ENCODE results near the gene DCTN3. TPM values are rescaled to one million over a fixed set of nuclear protein-coding genes. Genes with fewer than 3 reads are reported as not detected.

The DCTN3 gene
- polyA plus RNA-seq, 1 donor: 67.2 TPM

DNA sequence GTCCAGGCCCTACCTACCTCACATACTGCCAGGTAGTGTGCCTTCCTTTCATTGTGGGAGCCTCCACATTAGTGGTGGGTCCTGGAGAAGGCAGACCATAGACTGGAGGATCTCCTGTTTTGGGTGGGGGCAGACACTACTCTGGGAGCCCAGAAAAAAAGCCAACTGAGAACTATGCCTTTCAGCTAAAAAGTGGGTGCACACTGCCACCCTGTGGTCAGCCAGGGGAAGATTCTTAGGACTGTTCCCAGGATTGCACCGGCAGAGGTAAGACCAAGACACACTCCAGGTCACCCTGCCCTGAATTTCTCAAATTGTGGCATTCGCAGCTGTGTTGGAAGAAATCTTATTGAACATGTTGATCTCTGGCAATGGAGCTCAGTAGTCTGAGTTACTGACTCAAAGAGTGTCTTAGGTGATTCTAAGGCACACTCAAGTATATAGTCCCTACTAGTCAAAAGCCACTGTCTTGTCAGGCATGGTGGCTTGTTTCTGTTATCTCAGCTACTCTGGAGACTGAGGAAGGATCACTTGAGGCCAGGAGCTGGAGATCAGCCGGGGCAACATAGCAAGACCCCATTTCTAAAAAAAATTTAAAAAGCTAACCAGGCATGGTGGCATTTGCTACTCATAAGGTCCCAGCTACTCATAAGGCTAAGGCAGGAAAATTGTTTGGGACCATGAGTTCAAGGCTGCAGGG, 13.7 kb upstream of the DCTN3 start:
- H3K4me1 ChIP-seq (ENCODE audit: control insufficient read depth, insufficient read depth, low read length): peaks cover 19% of the 10 kb centered on the region
- no peak overlapping the region for H3K27ac ChIP-seq (ENCODE audit: low read length)
- peaks cover 22% of the 10 kb centered on the region for H3K27me3 ChIP-seq (ENCODE audit: control insufficient read depth, insufficient read depth, low read length)
- WGBS (ENCODE audit: insufficient coverage, low lambda C conversion rate): no CpG with 5 or more reads among the region's 3 CpGs
- H3K4me3 ChIP-seq (ENCODE audit: low read length): no peak overlapping the region
- H3K36me3 ChIP-seq (ENCODE audit: control insufficient read depth, insufficient read depth, low read length): peaks cover 11% of the 10 kb centered on the region
- no peaks in the 10 kb centered on the region for H3K9me3 ChIP-seq (ENCODE audit: control insufficient read depth, low read depth, low read length)
- DNase-seq: peak in 1 of 2 donors; percentile 54

DNA sequence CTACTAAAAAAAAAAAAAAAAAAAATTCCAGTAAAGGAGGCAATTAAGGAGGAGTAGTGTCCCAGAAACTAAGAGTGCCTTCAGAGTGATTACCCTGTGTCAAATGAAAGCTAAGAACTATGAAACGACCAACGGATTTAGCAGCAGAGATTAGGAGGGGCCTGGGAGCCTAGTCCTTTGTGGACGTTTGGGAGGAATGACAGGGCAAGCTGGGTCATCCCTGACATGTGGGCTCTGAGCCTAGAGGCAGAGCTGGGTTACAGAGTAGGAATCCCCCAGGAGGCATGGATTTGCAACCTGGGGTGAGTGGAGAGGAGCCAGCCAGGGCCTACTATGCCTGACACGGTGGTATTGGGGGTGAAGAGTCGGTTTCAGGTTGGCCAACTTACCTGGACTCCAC, 12.9 kb upstream of the DCTN3 start:
- no CpG with 5 or more reads among the region's 5 CpGs for WGBS (ENCODE audit: insufficient coverage, low lambda C conversion rate)
- H3K36me3 ChIP-seq (ENCODE audit: control insufficient read depth, insufficient read depth, low read length): peaks cover 11% of the 10 kb centered on the region
- no peaks in the 10 kb centered on the region for H3K9me3 ChIP-seq (ENCODE audit: control insufficient read depth, low read depth, low read length)
- H3K4me3 ChIP-seq (ENCODE audit: low read length): no peak overlapping the region
- peaks cover 28% of the 10 kb centered on the region for H3K27me3 ChIP-seq (ENCODE audit: control insufficient read depth, insufficient read depth, low read length)
- H3K27ac ChIP-seq (ENCODE audit: low read length): no peak overlapping the region
- peaks cover 20% of the 10 kb centered on the region for H3K4me1 ChIP-seq (ENCODE audit: control insufficient read depth, insufficient read depth, low read length)
- DNase-seq: no peak

DNA sequence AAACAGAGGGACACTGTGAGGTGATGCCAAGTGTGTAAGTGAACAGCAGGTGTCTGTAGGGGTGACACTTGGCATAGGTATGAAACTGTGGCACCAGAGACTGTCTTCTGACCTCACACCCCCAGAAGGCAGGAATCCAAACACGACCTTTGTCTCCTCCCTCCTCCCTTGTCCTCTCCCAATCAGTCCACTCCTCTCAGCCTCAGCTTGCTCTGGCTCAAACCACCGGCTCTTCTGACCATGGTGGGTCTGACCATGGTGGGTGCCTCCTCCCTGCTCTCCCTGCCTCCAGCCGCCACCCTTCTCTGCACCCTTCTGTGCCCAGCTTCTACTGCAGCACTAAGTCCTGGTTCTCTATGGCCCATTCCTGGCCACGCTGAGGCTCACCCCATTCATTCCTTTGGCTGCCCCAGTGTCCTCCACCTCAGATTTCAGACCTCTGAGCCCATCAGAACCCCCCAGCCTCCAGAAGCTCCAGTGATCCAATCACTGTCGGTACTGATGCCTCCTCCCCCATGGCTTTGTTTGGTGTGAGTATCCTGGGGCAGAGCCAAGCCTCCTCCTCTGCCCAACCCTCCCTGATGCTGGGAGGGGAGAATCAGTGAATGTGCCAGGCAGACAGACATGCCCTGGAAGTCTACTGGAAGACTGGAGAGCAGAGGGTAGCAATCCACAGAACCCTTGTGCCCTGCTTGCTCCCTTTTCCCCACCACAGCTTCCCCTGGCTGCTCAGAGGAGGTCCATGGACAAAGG, 10.3 kb upstream of the DCTN3 start:
- peaks cover 54% of the 10 kb centered on the region for H3K27me3 ChIP-seq (ENCODE audit: control insufficient read depth, insufficient read depth, low read length)

DNA sequence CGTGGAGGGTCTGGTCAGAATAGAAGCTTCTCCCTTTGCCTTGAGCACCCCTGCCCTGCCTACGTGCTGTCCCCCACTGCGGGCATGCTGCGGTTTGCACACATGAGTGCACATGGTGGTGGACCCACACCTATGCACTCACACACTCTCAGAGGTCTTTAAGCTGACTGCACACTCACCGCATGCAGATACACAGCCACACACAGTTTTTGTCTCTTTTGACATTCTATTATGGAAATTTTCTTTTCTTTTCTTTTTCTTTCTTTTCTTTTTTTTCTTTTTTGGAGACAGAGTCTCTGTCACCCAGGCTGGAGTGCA, 9.2 kb upstream of the DCTN3 start:
- WGBS (ENCODE audit: insufficient coverage, low lambda C conversion rate): 25% methylated on average over 1 of the region's 5 CpGs

More for the DNA sequence above, 10.3 kb upstream of the DCTN3 start:
- Histone ChIP-seq H3K4me3 (ENCODE audit: low read length) (no peak overlapping the region), H3K4me1 (ENCODE audit: control insufficient read depth, insufficient read depth, low read length) (peaks cover 17% of the 10 kb centered on the region), H3K9me3 (ENCODE audit: control insufficient read depth, low read depth, low read length) (peaks cover 5% of the 10 kb centered on the region), H3K27ac (ENCODE audit: low read length) (no peak overlapping the region), H3K36me3 (ENCODE audit: control insufficient read depth, insufficient read depth, low read length) (peaks cover 10% of the 10 kb centered on the region)
- no CpG with 5 or more reads among the region's 5 CpGs for WGBS (ENCODE audit: insufficient coverage, low lambda C conversion rate)
- DNase-seq: peak in 1 of 2 donors; percentile 46

DNA sequence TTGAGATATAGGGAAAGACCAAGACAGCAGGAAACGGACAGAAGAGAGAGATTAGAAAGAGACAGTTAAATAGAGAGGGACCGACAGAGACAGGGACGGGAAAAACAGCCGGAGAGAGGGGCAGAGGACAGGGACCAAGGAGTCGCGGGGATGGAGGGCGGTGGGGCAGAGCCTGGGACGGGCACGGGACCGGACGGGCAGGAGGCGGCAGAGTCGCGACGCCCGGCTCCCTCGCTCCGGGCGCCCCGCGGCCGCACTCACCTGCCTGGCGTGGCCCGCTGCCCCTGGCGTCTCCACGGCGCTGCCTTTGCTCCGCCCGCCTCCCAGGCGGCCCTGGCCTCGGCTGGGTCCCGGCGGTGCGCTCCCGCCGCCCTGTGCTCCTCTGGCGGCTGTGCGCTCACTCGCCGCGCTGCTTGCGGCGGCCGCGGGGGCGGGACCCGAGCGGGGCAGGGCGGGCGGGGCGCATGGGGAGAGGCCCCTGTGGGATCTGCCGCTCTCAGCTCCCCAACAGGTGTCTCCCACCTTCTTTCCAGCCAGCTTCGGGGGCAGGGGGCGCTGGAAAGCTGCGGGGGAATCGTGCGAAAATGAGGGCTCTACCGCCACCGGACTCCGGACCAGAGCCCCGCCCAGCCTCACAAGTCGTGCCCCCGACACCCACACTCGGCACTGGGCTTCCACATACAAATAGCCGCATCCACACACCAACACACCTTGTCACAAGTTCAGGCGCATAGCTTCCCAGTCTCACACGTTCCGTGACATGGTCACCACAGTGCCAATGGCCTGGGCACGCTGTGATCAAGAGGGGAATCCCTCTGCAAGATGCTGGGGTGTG, 8.6 kb upstream of the DCTN3 start, which contains the start of gene ARID3C:
Gene ARID3C, minus strand, starts transcription at position 411 of the 835 bp plus-strand sequence. CDS start 1,052 bp downstream, outside the sequence.
- Histone ChIP-seq H3K4me3 (ENCODE audit: low read length) (peak within 1 kb of the TSS; percentile 16), H3K4me1 (ENCODE audit: control insufficient read depth, insufficient read depth, low read length) (peaks cover 21% of the 10 kb centered on the region), H3K36me3 (ENCODE audit: control insufficient read depth, insufficient read depth, low read length) (no peaks in the 10 kb centered on the region), H3K9me3 (ENCODE audit: control insufficient read depth, low read depth, low read length) (peaks cover 8% of the 10 kb centered on the region), H3K27ac (ENCODE audit: low read length) (no peak within 1 kb of the TSS), H3K27me3 (ENCODE audit: control insufficient read depth, insufficient read depth, low read length) (peaks cover 71% of the 10 kb centered on the region)
- WGBS (ENCODE audit: insufficient coverage, low lambda C conversion rate): 0% methylated on average over 1 of the region's 69 CpGs
- peak in 1 of 2 donors; percentile 58 for DNase-seq

More for the DNA sequence above, 9.2 kb upstream of the DCTN3 start:
- H3K4me1 ChIP-seq (ENCODE audit: control insufficient read depth, insufficient read depth, low read length): peaks cover 19% of the 10 kb centered on the region
- no peak overlapping the region for H3K27ac ChIP-seq (ENCODE audit: low read length)
- no peak overlapping the region for H3K4me3 ChIP-seq (ENCODE audit: low read length)
- no peak for DNase-seq
- peaks cover 6% of the 10 kb centered on the region for H3K9me3 ChIP-seq (ENCODE audit: control insufficient read depth, low read depth, low read length)
- H3K36me3 ChIP-seq (ENCODE audit: control insufficient read depth, insufficient read depth, low read length): no peaks in the 10 kb centered on the region
- H3K27me3 ChIP-seq (ENCODE audit: control insufficient read depth, insufficient read depth, low read length): peaks cover 65% of the 10 kb centered on the region

DNA sequence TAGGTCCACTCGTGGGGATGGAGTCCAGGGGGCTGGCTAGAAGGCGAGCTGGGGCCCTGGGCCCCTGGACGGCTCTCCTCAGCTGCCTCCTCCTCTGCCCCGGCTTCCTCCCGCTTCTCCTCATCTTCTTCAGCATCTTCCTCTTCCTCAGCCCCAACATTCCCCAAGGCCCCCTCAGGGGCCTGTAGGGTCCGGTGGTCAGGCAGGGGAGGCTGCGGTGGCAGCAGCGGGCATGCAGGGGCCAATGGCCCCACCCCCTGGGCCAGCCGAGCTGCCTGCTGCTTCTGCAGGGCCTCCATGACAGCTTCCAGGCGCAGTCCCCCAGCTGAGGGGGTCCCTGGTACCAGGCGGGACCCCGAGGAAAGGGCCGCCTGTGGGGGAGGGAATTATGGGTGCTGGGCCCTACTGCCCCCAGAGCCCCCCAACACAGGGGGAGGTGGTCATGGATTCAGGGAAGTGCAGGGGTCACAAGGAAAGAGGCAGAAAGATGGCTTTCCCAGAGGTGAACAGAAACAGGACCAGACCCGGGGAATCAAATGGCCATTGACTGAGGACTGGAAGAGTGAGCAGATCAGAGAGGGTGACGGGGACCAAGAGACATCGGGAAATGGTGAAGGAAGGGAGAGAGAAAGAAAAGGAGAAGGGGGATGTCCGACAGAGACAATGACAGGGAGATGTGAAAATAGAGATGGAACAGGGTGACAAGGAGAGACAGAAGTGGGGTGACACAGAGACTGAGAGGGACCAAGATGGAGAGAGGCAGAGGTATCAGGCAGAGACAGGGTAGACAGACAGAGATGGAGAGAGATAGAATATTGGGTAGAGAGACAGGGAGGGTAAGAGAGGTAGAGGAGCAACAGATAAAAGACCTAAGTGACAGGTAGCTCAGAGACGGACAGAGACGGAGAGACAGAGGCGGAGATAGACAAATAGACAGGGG, 7.7 kb upstream of the DCTN3 start:
- Histone ChIP-seq H3K36me3 (ENCODE audit: control insufficient read depth, insufficient read depth, low read length) (no peaks in the 10 kb centered on the region), H3K4me1 (ENCODE audit: control insufficient read depth, insufficient read depth, low read length) (peaks cover 21% of the 10 kb centered on the region), H3K9me3 (ENCODE audit: control insufficient read depth, low read depth, low read length) (peaks cover 8% of the 10 kb centered on the region), H3K27me3 (ENCODE audit: control insufficient read depth, insufficient read depth, low read length) (peaks cover 80% of the 10 kb centered on the region), H3K27ac (ENCODE audit: low read length) (no peak overlapping the region), H3K4me3 (ENCODE audit: low read length) (peak overlapping the region; percentile 16)
- no peak for DNase-seq
- 18% methylated on average over 7 of the region's 20 CpGs for whole genome bisulfite sequencing (ENCODE audit: insufficient coverage, low lambda C conversion rate)

DNA sequence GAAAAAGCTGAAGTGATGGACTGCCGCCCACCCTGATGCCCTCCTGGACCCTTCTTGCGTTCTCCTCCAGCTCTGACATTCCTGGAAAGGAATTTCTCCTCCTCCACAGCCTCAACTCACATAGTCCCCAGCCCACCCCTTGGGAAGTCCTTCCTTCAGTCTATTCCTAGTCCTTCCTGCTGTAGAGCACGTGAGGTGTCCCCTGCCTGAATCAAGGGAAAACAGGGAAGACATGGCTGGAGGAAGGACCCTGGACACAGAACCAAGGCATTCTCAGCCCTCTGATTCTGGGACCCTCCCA, 4.8 kb upstream of the DCTN3 start:
- peaks cover 17% of the 10 kb centered on the region for H3K4me1 ChIP-seq (ENCODE audit: control insufficient read depth, insufficient read depth, low read length)
- H3K9me3 ChIP-seq (ENCODE audit: control insufficient read depth, low read depth, low read length): peaks cover 8% of the 10 kb centered on the region
- no peak overlapping the region for H3K27ac ChIP-seq (ENCODE audit: low read length)
- H3K4me3 ChIP-seq (ENCODE audit: low read length): no peak overlapping the region
- H3K36me3 ChIP-seq (ENCODE audit: control insufficient read depth, insufficient read depth, low read length): no peaks in the 10 kb centered on the region
- peaks cover 91% of the 10 kb centered on the region for H3K27me3 ChIP-seq (ENCODE audit: control insufficient read depth, insufficient read depth, low read length)
- no peak for DNase-seq
- no CpG with 5 or more reads among the region's 3 CpGs for WGBS (ENCODE audit: insufficient coverage, low lambda C conversion rate)

DNA sequence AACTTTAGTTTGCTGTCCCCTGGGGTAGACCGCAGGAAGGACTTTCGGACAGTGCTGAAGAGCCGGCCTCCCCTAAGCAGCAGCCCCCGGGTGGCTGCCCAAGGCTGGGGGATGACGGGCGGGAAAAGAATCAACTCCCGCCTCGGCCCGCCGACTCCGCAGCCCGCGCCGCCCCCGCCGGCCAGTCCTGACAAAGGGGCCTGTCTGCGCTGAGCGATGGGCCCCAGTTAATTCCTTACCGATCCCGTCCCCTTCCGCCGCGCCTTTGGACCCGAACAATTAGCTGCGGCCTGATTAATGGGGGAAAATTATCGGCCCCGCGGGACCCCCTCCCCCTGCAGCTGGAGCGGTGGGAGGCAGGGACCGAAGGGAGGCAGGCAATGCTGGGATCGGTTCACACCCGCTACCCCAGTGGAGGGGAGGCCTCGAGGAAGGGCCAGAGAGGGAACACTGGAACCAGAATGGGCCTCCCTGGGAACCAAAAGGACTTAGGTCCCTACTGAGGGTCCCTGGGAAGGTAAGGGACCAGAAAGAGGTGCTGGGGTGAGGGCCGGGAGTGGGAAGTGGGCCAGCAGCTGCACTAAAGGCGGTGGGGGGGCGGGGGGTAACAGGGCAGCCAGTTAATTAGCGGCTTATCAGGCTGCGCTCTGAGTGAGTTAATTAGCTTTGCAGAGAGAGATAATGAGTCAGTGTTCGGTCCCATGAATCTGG, 4.3 kb upstream of the DCTN3 start:
- H3K27ac ChIP-seq (ENCODE audit: low read length): no peak overlapping the region
- no CpG with 5 or more reads among the region's 39 CpGs for WGBS (ENCODE audit: insufficient coverage, low lambda C conversion rate)
- H3K36me3 ChIP-seq (ENCODE audit: control insufficient read depth, insufficient read depth, low read length): no peaks in the 10 kb centered on the region
- DNase-seq: no peak
- peaks cover 86% of the 10 kb centered on the region for H3K27me3 ChIP-seq (ENCODE audit: control insufficient read depth, insufficient read depth, low read length)
- H3K4me3 ChIP-seq (ENCODE audit: low read length): no peak overlapping the region
- H3K4me1 ChIP-seq (ENCODE audit: control insufficient read depth, insufficient read depth, low read length): peaks cover 17% of the 10 kb centered on the region
- peaks cover 8% of the 10 kb centered on the region for H3K9me3 ChIP-seq (ENCODE audit: control insufficient read depth, low read depth, low read length)

DNA sequence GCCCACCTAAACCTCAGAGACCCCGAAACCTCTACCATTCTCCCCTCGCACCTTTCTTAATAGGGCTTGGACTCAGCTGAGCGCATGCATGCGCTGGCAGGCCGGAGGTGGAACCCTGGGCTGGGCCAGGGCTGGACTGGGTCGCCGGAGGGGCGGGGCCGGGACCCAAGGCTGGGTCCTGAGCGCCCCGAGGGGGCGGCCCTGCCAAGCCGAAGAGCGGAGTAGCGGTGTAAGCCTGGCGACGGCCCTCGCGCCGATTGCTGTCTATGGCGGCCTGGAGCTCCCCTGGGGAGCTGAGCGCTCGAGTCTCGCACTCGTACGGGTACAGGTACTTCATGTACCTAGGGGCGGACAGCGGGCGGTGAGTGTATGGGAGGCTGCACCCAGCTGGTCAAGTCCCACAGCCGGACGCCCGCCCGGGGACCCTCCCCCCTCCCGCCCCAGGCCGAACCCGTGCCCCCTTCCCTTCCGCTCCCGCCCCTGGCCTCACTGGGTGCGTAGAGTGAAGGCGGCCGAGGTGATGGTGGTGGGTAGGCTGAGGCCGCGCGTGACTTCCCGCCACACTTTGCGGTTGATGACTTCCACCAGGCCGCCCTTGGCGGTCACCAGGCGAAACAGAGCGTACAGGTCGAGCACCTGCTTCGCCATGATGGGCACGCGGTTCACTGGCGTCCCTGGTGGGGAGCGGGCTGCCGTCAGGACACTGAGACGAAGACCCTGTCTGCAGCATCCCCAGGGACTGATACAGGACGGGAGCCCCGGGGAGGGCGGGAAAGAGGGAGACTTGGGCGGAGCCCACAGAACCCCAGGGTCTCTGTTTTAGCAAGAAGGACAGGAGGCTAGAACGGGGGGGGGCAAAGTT, 3.3 kb upstream of the DCTN3 start:
- Histone ChIP-seq H3K4me1 (ENCODE audit: control insufficient read depth, insufficient read depth, low read length) (peaks cover 21% of the 10 kb centered on the region), H3K27me3 (ENCODE audit: control insufficient read depth, insufficient read depth, low read length) (peaks cover 78% of the 10 kb centered on the region), H3K27ac (ENCODE audit: low read length) (no peak overlapping the region), H3K4me3 (ENCODE audit: low read length) (no peak overlapping the region), H3K36me3 (ENCODE audit: control insufficient read depth, insufficient read depth, low read length) (no peaks in the 10 kb centered on the region), H3K9me3 (ENCODE audit: control insufficient read depth, low read depth, low read length) (peaks cover 8% of the 10 kb centered on the region)
- no CpG with 5 or more reads among the region's 63 CpGs for whole genome bisulfite sequencing (ENCODE audit: insufficient coverage, low lambda C conversion rate)
- DNase-seq: no peak
